Hematopoietic multipotent progenitor cell treated with erythropoietin and hydrocortisone succinate and interleukin-3 and kit ligand, for 4 days (in vitro differentiated cells): ENCODE measurements around the gene KLK1.

Experiments used
- DNase-seq: peaks from one replicate; pipeline ENCODE4 v3.0.0-alpha.2; 2015

The KLK1 gene

GRCh38 chr19:50823389-50824042, at the start of gene KLK1:
TSS of gene KLK1 (minus strand) at chr19:50823787. CDS start at chr19:50823748, 39 bp downstream.
- DNase-seq, result no peak

- DNase-seq, result no peak
Measured at GRCh38 chr19:50873056-50873455, 49.5 kb upstream of the KLK1 start, which contains the start of gene KLK2. TSS of gene KLK2 (plus strand) at chr19:50873439. CDS start at chr19:50873474, 35 bp downstream.

- DNase-seq, result peak; percentile 62
Measured at GRCh38 chr19:50870417-50871089, 47.0 kb upstream of the KLK1 start.

GRCh38 chr19:50869479-50869878, 45.9 kb upstream of the KLK1 start:
- DNase-seq, result no peak

- DNase-seq, result no peak
Measured at GRCh38 chr19:50861496-50862286, 38.1 kb upstream of the KLK1 start.

- DNase-seq, result no peak
Measured at GRCh38 chr19:50861010-50861409, 37.4 kb upstream of the KLK1 start.

GRCh38 chr19:50859849-50860248, 36.3 kb upstream of the KLK1 start:
- DNase-seq, result no peak

- DNase-seq, result no peak
Measured at GRCh38 chr19:50858886-50859285, 35.3 kb upstream of the KLK1 start.

GRCh38 chr19:50857366-50857765, 33.8 kb upstream of the KLK1 start:
- DNase-seq, result no peak

GRCh38 chr19:50854636-50855410, 31.2 kb upstream of the KLK1 start, which contains the start of gene KLK3:
TSS of gene KLK3 (plus strand) at chr19:50854915. CDS start at chr19:50854956, 41 bp downstream.
- DNase-seq, result no peak

- no peak for DNase-seq
Measured at GRCh38 chr19:50851620-50852019, 28.0 kb upstream of the KLK1 start.

GRCh38 chr19:50850738-50851137, 27.2 kb upstream of the KLK1 start:
- DNase-seq, result no peak

- no peak for DNase-seq
Measured at GRCh38 chr19:50844296-50844935, 20.8 kb upstream of the KLK1 start.

GRCh38 chr19:50843701-50844221, 20.2 kb upstream of the KLK1 start:
- DNase-seq, result no peak

GRCh38 chr19:50843205-50843604, 19.6 kb upstream of the KLK1 start:
- DNase-seq, result no peak

- DNase-seq, result no peak
Measured at GRCh38 chr19:50842130-50842529, 18.5 kb upstream of the KLK1 start.

- DNase-seq, result no peak
Measured at GRCh38 chr19:50839712-50840655, 16.4 kb upstream of the KLK1 start.

- DNase-seq, result peak; percentile 43
Measured at GRCh38 chr19:50838239-50838638, 14.7 kb upstream of the KLK1 start.

GRCh38 chr19:50837300-50837699, 13.7 kb upstream of the KLK1 start:
- DNase-seq, result no peak

- no peak for DNase-seq
Measured at GRCh38 chr19:50836543-50837195, 13.1 kb upstream of the KLK1 start.
